Measurements from ENCODE around the gene VTI1B.
"Not testable (repeated sequence)": the region's sequence is repeated elsewhere in the genome, so short reads cannot be mapped to it uniquely, and the experiment has no call there.

VTI1B gene

GRCh38 chr14:67626131-67626530 is 48.3 kb downstream of the VTI1B start:
- DNase-seq, result not testable (repeated sequence)

GRCh38 chr14:67623114-67623513 is 51.3 kb downstream of the VTI1B start:
- DNase-seq, result no peak

- DNase-seq, result no peak
Observed at GRCh38 chr14:67622675-67623074, 51.8 kb downstream of the VTI1B start.

GRCh38 chr14:67620217-67620785 is 54.1 kb downstream of the VTI1B start:
- DNase-seq, result no peak

GRCh38 chr14:67619446-67620216 is 54.8 kb downstream of the VTI1B start, which contains the start of gene ARG2:
ARG2 (plus strand) TSS chr14:67619920; CDS start chr14:67619978, 58 bp downstream.
- DNase-seq, result peak; percentile 96 to 99

GRCh38 chr14:67618617-67619063 is 55.8 kb downstream of the VTI1B start:
- DNase-seq, result peak in 1 of 2 donors; percentile 12

GRCh38 chr14:67610491-67610890 is 63.9 kb downstream of the VTI1B start:
- no peak for DNase-seq

- no peak for DNase-seq
Observed at GRCh38 chr14:67609642-67610310, 64.7 kb downstream of the VTI1B start.

- DNase-seq, result no peak
Observed at GRCh38 chr14:67607646-67608045, 66.8 kb downstream of the VTI1B start.

GRCh38 chr14:67602995-67603545 is 71.4 kb downstream of the VTI1B start:
- DNase-seq, result no peak

GRCh38 chr14:67602076-67602475 is 72.4 kb downstream of the VTI1B start:
- DNase-seq, result no peak

GRCh38 chr14:67600562-67600974 is 73.9 kb downstream of the VTI1B start:
- not testable (repeated sequence) for DNase-seq

- DNase-seq, result peak; percentile 86 to 93
Observed at GRCh38 chr14:67599698-67600561, 74.5 kb downstream of the VTI1B start, which contains the start of gene PIGH. PIGH (minus strand) TSS chr14:67600268; CDS start chr14:67600203, 65 bp downstream.

Measured in activated CD4-positive, alpha-beta T cell treated with anti-CD3 and anti-CD28 coated beads for 4 hours (primary cell).